Ishikawa (cell line): Measurements from ENCODE around the gene MKNK1.

Source experiments
- FOXM1 ChIP-seq: IDR thresholded peaks from 2 replicates; pipeline ENCODE4 v1.6.1; 2012; ENCODE audit warnings: low read depth, borderline replicate concordance
- RAD21 ChIP-seq: IDR thresholded peaks from 2 replicates; pipeline ENCODE4 v1.6.1; 2012; ENCODE audit warnings: low read depth
- TEAD4 ChIP-seq: IDR thresholded peaks from 2 replicates; pipeline ENCODE4 v1.6.1; 2012

DNA sequence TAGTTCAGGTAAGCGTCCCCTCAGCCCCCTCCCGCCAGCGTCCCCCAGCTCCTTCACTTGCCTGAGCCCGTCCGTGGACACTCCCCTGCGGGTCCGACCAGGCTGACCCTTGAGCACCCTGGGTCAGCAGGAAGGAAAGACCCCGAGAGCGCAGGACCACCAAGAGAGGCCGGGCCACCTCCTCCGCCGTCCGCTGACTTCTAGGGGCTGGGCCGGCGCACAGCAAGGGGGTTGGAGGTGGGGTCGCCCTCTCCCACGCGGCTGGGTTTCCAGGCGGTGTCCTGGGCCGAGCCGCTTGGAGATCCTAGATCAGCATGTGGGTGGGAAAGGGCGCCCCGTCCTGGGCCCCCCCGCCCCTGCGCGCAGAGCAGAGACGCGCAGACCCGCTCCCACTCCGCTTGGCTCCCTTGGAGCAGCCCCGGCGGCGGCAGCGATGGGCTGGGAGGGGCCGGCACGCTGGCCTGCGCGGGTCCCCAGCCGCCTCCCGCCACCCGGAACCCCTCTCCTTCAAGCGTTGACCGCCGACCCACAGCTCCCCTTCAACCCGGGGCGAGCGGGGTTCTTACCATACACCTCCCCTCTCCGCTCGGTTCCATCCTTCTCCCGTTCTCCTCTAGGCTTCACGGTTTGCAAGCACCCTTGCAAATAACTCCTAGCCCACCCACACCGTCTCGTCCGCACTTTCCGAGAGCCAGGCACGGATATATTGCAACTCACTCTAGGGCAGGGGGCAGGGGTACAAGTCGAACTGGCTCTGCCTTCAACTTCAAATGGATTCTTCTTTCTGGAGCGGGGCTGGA is 60.1 kb downstream of the MKNK1 start:
- TF ChIP-seq RAD21 (no peak), FOXM1 (no peak), TEAD4 (no peak)
